Keratinocyte (primary cell): ENCODE data around the gene USP34.
"Not testable (repeated sequence)": the region's sequence is repeated elsewhere in the genome, so short reads cannot be mapped to it uniquely, and the experiment has no call there.

Experiments
- EZH2 ChIP-seq: IDR thresholded peaks from one replicate; pipeline ENCODE4 v1.6.1; 2012; ENCODE audit warnings: inconsistent platforms, mild to moderate bottlenecking, low read length, moderate library complexity
- TF ChIP-seq, protein P1 (sequence below), 3 experiments: IDR thresholded peaks in 1 of 3; conservative IDR thresholded peaks in 1 of 3; optimal IDR thresholded peaks in 1 of 3; 2 replicates in 2 of 3; 3 replicates in 1 of 3; pipeline versions ENCODE3 to v1.5.1; 2011; ENCODE audit warnings: low read length in 3 of 3, mild to moderate bottlenecking in 3 of 3, moderate library complexity in 2 of 3, control low read depth in 1 of 3, inconsistent platforms in 1 of 3; ENCODE audit not compliant: insufficient read depth in 2 of 3; ENCODE audit errors: extremely low read depth in 1 of 3

DNA sequence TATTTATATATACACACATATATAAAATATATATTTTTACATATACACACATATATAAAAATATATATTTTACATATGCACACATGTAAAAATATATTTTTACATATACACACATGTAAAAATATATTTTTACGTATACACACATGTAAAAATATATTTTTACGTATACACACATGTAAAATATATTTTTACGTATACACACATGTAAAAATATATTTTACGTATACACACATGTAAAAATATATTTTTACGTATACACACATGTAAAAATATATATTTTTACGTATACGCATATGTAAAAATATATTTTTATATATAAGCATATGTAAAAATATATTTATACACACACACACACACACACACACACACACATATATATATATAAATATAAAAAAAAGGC lies 83.3 kb downstream of the USP34 start:
- TF ChIP-seq, protein P1, sequence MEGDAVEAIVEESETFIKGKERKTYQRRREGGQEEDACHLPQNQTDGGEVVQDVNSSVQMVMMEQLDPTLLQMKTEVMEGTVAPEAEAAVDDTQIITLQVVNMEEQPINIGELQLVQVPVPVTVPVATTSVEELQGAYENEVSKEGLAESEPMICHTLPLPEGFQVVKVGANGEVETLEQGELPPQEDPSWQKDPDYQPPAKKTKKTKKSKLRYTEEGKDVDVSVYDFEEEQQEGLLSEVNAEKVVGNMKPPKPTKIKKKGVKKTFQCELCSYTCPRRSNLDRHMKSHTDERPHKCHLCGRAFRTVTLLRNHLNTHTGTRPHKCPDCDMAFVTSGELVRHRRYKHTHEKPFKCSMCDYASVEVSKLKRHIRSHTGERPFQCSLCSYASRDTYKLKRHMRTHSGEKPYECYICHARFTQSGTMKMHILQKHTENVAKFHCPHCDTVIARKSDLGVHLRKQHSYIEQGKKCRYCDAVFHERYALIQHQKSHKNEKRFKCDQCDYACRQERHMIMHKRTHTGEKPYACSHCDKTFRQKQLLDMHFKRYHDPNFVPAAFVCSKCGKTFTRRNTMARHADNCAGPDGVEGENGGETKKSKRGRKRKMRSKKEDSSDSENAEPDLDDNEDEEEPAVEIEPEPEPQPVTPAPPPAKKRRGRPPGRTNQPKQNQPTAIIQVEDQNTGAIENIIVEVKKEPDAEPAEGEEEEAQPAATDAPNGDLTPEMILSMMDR (optimal IDR thresholded peaks at IDR 0.05 in 1 of 3, IDR thresholded peaks at IDR 0.05 in 1 of 3, conservative IDR thresholded peaks at IDR 0.05 in 1 of 3; ENCODE audit: extremely low read depth in 1 of 3, insufficient read depth in 2 of 3, low read length in 3 of 3), result not testable (repeated sequence)
- not testable (repeated sequence) for TF ChIP-seq EZH2
